ENCODE results near the gene TMPRSS2.

DNA sequence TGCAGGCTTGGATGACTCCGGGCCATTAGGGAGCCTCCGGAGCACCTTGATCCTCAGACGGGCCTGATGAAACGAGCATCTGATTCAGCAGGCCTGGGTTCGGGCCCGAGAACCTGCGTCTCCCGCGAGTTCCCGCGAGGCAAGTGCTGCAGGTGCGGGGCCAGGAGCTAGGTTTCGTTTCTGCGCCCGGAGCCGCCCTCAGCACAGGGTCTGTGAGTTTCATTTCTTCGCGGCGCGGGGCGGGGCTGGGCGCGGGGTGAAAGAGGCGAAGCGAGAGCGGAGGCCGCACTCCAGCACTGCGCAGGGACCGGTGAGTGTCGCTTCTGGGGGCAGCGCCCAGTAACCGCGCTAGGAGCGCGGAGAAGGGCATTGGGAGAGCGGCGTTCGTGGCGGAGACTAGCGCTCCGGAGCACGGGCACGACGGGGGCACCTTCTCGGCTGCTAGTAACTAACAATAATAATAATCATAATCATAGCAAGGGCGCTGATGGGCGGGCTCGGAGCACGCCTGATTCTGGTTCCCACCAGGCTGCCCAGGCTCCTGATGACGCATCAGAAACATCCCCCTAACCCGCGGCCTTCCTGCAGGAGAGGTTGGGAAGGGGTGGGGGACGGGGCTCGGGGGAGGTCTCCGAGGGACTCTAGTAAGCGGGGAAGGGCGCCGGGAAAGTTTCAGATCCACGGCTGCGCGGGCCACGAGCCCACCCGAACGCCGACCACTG lies 81.8 kb downstream of the TMPRSS2 start, which contains the start of gene MX1:
- TF ChIP-seq POLR2AphosphoS5 (IDR thresholded peaks at IDR 0.05; ENCODE audit: low read depth, low read length) (no peak), FOXP2 (optimal IDR thresholded peaks at IDR 0.05; ENCODE audit: borderline replicate concordance, extremely low read depth, extremely low read length, insufficient read depth) (no peak), TAF1 (IDR thresholded peaks at IDR 0.05; ENCODE audit: borderline replicate concordance, insufficient read depth, low read length) (no peak), SIN3A (IDR thresholded peaks at IDR 0.05; ENCODE audit: borderline replicate concordance, insufficient read depth, low read length) (no peak)
- TF ChIP-seq, protein P1, sequence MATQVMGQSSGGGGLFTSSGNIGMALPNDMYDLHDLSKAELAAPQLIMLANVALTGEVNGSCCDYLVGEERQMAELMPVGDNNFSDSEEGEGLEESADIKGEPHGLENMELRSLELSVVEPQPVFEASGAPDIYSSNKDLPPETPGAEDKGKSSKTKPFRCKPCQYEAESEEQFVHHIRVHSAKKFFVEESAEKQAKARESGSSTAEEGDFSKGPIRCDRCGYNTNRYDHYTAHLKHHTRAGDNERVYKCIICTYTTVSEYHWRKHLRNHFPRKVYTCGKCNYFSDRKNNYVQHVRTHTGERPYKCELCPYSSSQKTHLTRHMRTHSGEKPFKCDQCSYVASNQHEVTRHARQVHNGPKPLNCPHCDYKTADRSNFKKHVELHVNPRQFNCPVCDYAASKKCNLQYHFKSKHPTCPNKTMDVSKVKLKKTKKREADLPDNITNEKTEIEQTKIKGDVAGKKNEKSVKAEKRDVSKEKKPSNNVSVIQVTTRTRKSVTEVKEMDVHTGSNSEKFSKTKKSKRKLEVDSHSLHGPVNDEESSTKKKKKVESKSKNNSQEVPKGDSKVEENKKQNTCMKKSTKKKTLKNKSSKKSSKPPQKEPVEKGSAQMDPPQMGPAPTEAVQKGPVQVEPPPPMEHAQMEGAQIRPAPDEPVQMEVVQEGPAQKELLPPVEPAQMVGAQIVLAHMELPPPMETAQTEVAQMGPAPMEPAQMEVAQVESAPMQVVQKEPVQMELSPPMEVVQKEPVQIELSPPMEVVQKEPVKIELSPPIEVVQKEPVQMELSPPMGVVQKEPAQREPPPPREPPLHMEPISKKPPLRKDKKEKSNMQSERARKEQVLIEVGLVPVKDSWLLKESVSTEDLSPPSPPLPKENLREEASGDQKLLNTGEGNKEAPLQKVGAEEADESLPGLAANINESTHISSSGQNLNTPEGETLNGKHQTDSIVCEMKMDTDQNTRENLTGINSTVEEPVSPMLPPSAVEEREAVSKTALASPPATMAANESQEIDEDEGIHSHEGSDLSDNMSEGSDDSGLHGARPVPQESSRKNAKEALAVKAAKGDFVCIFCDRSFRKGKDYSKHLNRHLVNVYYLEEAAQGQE (IDR thresholded peaks at IDR 0.05; ENCODE audit: insufficient read depth in 1 of 2, low read depth in 2 of 2, low read length in 2 of 2): no peak
